CD8-positive, alpha-beta memory T cell (primary cell): ENCODE measurements around the gene ITGA3. TPM values are rescaled to one million over a fixed set of nuclear protein-coding genes. Genes with fewer than 3 reads are reported as not detected.
A peak's percentile ranks its signal among the peaks of the same experiment; 100 is the strongest.

Experiments used
- CTCF ChIA-PET: fragments of 350-600 bp; sonication (Branson Sonifier 250); formaldehyde crosslinking; loops from one replicate; lab custom pipeline; 2021; ENCODE audit warnings: antibody characterized with exemption; lab: Charles Lee
- POLR2A ChIA-PET: fragments of 350-600 bp; sonication (Branson Sonifier 250); formaldehyde crosslinking; loops from one replicate; lab custom pipeline; 2021; ENCODE audit warnings: antibody characterized with exemption; lab: Charles Lee
- DNase-seq, 5 donors: peaks; one replicate each; pipeline versions ENCODE4 v3.0.0 to v3.0.0-alpha.2; 2020 to 2022; ENCODE audit warnings: mixed read lengths in 1 of 5
- H3K27ac ChIP-seq: one replicate; pipeline ENCODE4 v1.7.0; 2013; ENCODE audit warnings: low read depth, mild to moderate bottlenecking, low read length, moderate library complexity
- H3K27me3 ChIP-seq: 2 replicates; pipeline ENCODE4 v1.7.0; 2013; ENCODE audit warnings: low read length, mild to moderate bottlenecking; ENCODE audit not compliant: insufficient read depth, poor library complexity, severe bottlenecking
- H3K36me3 ChIP-seq: 2 replicates; pipeline ENCODE4 v1.7.0; 2013; ENCODE audit warnings: mild to moderate bottlenecking, low read length, moderate library complexity; ENCODE audit not compliant: insufficient read depth
- H3K4me1 ChIP-seq: 2 replicates; pipeline ENCODE4 v1.7.0; 2013; ENCODE audit warnings: mild to moderate bottlenecking, low read length, moderate library complexity; ENCODE audit not compliant: insufficient read depth
- H3K4me3 ChIP-seq: 2 replicates; pipeline ENCODE4 v1.7.0; 2013; ENCODE audit warnings: mild to moderate bottlenecking, low read length
- H3K9me3 ChIP-seq: 2 replicates; pipeline ENCODE4 v1.7.0; 2013; ENCODE audit warnings: mild to moderate bottlenecking, low read length
- H3K27ac Mint-ChIP-seq, 8 donors: one replicate each; pipeline ENCODE4 v1.8.0; 2020 to 2021; ENCODE audit warnings: mixed read lengths in 8 of 8, mild to moderate bottlenecking in 6 of 8, inconsistent platforms in 3 of 8, moderate library complexity in 3 of 8
- H3K27me3 Mint-ChIP-seq, 2 donors: one replicate each; pipeline ENCODE4 v1.8.0; 2020 to 2021; ENCODE audit warnings: mixed read lengths in 2 of 2, mild to moderate bottlenecking in 1 of 2, moderate library complexity in 1 of 2
- H3K36me3 Mint-ChIP-seq, 3 donors: one replicate each; pipeline ENCODE4 v1.8.0; 2020 to 2021; ENCODE audit warnings: mixed read lengths in 3 of 3, inconsistent platforms in 1 of 3, mild to moderate bottlenecking in 1 of 3
- H3K4me1 Mint-ChIP-seq, 3 donors: one replicate each; pipeline ENCODE4 v1.8.0; 2020 to 2021; ENCODE audit warnings: mixed read lengths in 3 of 3, inconsistent platforms in 1 of 3, mild to moderate bottlenecking in 1 of 3
- H3K4me3 Mint-ChIP-seq, 7 donors: one replicate each; pipeline ENCODE4 v1.8.0; 2020 to 2021; ENCODE audit warnings: mixed read lengths in 7 of 7, mild to moderate bottlenecking in 6 of 7, moderate library complexity in 4 of 7, inconsistent platforms in 2 of 7
- H3K9me3 Mint-ChIP-seq, 5 donors: one replicate each; pipeline ENCODE4 v1.8.0; 2020 to 2022; ENCODE audit warnings: mixed read lengths in 5 of 5, mild to moderate bottlenecking in 3 of 5, moderate library complexity in 2 of 5, inconsistent platforms in 1 of 5
- polyA plus RNA-seq: library from polyadenylated mRNA; unstranded; fragments of 300-500 nt; fragmentation: Illumina TruSeq; gene quantifications from one replicate; pipeline ENCODE4 v1.2.3, GENCODE V29; 2021
- total RNA-seq, 2 experiments: library from RNA; stranded (reverse); gene quantifications; one replicate each; pipeline ENCODE4 v1.2.3, GENCODE V29; 2021

ITGA3 gene
- total and polyA plus RNA-seq, 3 experiments from 2014 or later, result 2.7 to 12.5 (median 11.8) TPM

- Histone ChIP-seq H3K36me3 (no peaks in the 10 kb centered on the region), H3K9me3 (no peaks in the 10 kb centered on the region), H3K4me3 (no peak overlapping the region), H3K4me1 (no peaks in the 10 kb centered on the region), H3K27ac (no peak overlapping the region), H3K27me3 (no peaks in the 10 kb centered on the region)
- ChIA-PET CTCF (no interaction called here), POLR2A (no interaction called here)
- Mint-ChIP-seq H3K9me3 (no peaks in the 10 kb centered on the region), H3K4me3 (no peak overlapping the region), H3K36me3 (peaks cover 3 to 27% (median 10%) of the 10 kb centered on the region in 3 donors), H3K27me3 (no peaks in the 10 kb centered on the region), H3K4me1 (no peaks in the 10 kb centered on the region), H3K27ac (no peak overlapping the region)
- no peak for DNase-seq
Observed at GRCh38 chr17:50070908-50071680, 15.2 kb downstream of the ITGA3 start.

GRCh38 chr17:50071692-50072091, 15.8 kb downstream of the ITGA3 start:
- H3K36me3 Mint-ChIP-seq, result peaks cover 3 to 27% (median 10%) of the 10 kb centered on the region in 3 donors
- no peaks in the 10 kb centered on the region for H3K9me3 Mint-ChIP-seq
- Histone ChIP-seq H3K27ac (no peak overlapping the region), H3K27me3 (no peaks in the 10 kb centered on the region), H3K4me3 (no peak overlapping the region), H3K9me3 (no peaks in the 10 kb centered on the region), H3K4me1 (no peaks in the 10 kb centered on the region), H3K36me3 (no peaks in the 10 kb centered on the region)
- H3K27me3 Mint-ChIP-seq, result no peaks in the 10 kb centered on the region
- no peaks in the 10 kb centered on the region for H3K4me1 Mint-ChIP-seq
- no peak overlapping the region for H3K27ac Mint-ChIP-seq
- ChIA-PET CTCF (no interaction called here), POLR2A (no interaction called here)
- no peak overlapping the region for H3K4me3 Mint-ChIP-seq
- DNase-seq, result no peak

DNA sequence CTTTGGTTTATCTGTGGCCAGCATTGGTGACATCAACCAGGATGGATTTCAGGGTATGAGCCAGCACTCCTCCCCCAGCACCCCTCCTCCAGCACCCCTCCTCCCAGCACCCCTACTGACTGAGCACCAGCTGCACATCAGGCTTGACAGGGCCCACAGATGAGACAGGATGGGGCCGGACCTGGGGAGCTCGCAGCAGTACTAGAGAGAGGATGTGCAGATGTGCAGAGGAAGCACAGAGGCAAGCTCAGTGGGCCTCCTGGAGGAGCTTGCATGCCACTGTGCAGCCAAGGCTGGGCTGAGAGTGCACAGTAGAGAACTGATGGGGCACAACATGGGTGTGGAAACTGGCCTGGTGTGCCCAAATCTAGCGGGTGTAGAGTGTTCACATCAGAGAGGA, 16.2 kb downstream of the ITGA3 start:
- H3K27me3 Mint-ChIP-seq, result no peaks in the 10 kb centered on the region

GRCh38 chr17:50072925-50073324, 17.0 kb downstream of the ITGA3 start:
- Histone ChIP-seq H3K36me3 (no peaks in the 10 kb centered on the region), H3K9me3 (no peaks in the 10 kb centered on the region), H3K27me3 (no peaks in the 10 kb centered on the region), H3K4me3 (no peak overlapping the region), H3K4me1 (no peaks in the 10 kb centered on the region), H3K27ac (no peak overlapping the region)
- Mint-ChIP-seq H3K36me3 (peaks cover 3 to 35% (median 10%) of the 10 kb centered on the region in 3 donors), H3K27me3 (no peaks in the 10 kb centered on the region), H3K27ac (peak overlapping the region in 1 of 8 donors; percentile 13), H3K9me3 (no peaks in the 10 kb centered on the region), H3K4me3 (no peak overlapping the region), H3K4me1 (no peaks in the 10 kb centered on the region)
- ChIA-PET CTCF (interaction anchor here (1.5 to 1.8 kb wide), 2 partner anchors 21 to 75 kb away, joined by 4 to 6 read pairs; no protein-coding TSS in a partner anchor), POLR2A (no interaction called here)
- no peak for DNase-seq

More for the DNA sequence above, 16.2 kb downstream of the ITGA3 start:
- CTCF ChIA-PET, result interaction anchor here (1.5 to 1.8 kb wide), 2 partner anchors 22 to 74 kb away, joined by 4 to 6 read pairs; no protein-coding TSS in a partner anchor
- Histone ChIP-seq H3K9me3 (no peaks in the 10 kb centered on the region), H3K36me3 (no peaks in the 10 kb centered on the region), H3K4me3 (no peak overlapping the region), H3K4me1 (no peaks in the 10 kb centered on the region), H3K27ac (no peak overlapping the region), H3K27me3 (no peaks in the 10 kb centered on the region)
- Mint-ChIP-seq H3K4me3 (no peak overlapping the region), H3K36me3 (peaks cover 3 to 28% (median 10%) of the 10 kb centered on the region in 3 donors), H3K9me3 (no peaks in the 10 kb centered on the region), H3K27ac (no peak overlapping the region), H3K4me1 (no peaks in the 10 kb centered on the region)
- no peak for DNase-seq
- POLR2A ChIA-PET, result no interaction called here

GRCh38 chr17:50074227-50074626, 18.3 kb downstream of the ITGA3 start:
- H3K4me3 Mint-ChIP-seq, result no peak overlapping the region
- H3K27ac Mint-ChIP-seq, result peak overlapping the region in 1 of 8 donors; percentile 2
- DNase-seq, result no peak
- H3K36me3 Mint-ChIP-seq, result peaks cover 3 to 36% (median 10%) of the 10 kb centered on the region in 3 donors
- Histone ChIP-seq H3K36me3 (no peaks in the 10 kb centered on the region), H3K4me1 (no peaks in the 10 kb centered on the region), H3K9me3 (no peaks in the 10 kb centered on the region), H3K27me3 (no peaks in the 10 kb centered on the region), H3K4me3 (no peak overlapping the region), H3K27ac (no peak overlapping the region)
- ChIA-PET CTCF (interaction anchor here (1.0 kb wide), 1 partner anchor 13 kb away, joined by 8 read pairs; no protein-coding TSS in a partner anchor), POLR2A (no interaction called here)
- no peaks in the 10 kb centered on the region for H3K27me3 Mint-ChIP-seq
- H3K9me3 Mint-ChIP-seq, result no peaks in the 10 kb centered on the region
- H3K4me1 Mint-ChIP-seq, result no peaks in the 10 kb centered on the region

DNA sequence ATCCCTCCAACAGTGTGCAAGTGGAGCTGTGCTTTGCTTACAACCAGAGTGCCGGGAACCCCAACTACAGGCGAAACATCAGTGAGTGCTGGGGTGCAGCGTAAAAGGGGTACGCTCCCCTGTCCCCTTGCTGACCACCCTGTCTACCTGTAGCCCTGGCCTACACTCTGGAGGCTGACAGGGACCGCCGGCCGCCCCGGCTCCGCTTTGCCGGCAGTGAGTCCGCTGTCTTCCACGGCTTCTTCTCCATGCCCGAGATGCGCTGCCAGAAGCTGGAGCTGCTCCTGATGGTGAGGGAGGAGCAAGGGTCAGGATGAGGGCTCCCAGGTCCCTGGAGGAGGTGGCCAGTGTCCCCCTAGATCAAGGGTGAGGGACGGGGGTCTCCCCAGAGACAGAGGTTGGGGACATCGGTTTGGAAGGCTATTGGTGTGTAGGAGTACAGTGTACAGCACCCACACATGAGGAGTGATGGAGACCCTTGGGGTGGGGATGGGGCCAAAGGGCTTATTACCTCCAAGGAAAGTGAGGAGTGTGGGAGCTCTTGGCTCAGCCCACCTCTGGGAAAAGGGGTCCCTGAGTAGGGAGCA, 19.6 kb downstream of the ITGA3 start:
- no peak for DNase-seq
- POLR2A ChIA-PET, result no interaction called here
- H3K4me3 Mint-ChIP-seq, result no peak overlapping the region

DNA sequence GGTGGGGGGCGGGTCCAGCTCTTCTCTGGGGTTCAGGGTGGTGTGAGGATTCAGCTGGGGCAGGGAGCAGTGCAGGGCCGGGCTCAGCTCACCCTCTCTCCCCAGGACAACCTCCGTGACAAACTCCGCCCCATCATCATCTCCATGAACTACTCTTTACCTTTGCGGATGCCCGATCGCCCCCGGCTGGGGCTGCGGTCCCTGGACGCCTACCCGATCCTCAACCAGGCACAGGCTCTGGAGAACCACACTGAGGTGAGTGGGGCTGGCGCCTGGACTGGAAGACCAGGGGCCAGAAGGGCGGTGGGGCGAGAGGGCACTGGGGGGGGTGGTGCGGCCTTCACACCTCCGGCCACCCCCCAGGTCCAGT, 20.3 kb downstream of the ITGA3 start:
- Histone ChIP-seq H3K27me3 (no peaks in the 10 kb centered on the region), H3K36me3 (no peaks in the 10 kb centered on the region), H3K4me1 (no peaks in the 10 kb centered on the region), H3K27ac (no peak overlapping the region), H3K4me3 (no peak overlapping the region), H3K9me3 (no peaks in the 10 kb centered on the region)
- Mint-ChIP-seq H3K4me1 (no peaks in the 10 kb centered on the region), H3K4me3 (no peak overlapping the region), H3K27me3 (peaks cover 0 to 4% of the 10 kb centered on the region in 2 donors), H3K9me3 (no peaks in the 10 kb centered on the region), H3K27ac (no peak overlapping the region), H3K36me3 (peaks cover 3 to 37% (median 9%) of the 10 kb centered on the region in 3 donors)
- ChIA-PET POLR2A (no interaction called here), CTCF (interaction anchor here (1.2 kb wide), 1 partner anchor 11 kb away, joined by 4 read pairs; no protein-coding TSS in a partner anchor)
- no peak for DNase-seq

More for the DNA sequence above, 19.6 kb downstream of the ITGA3 start:
- H3K9me3 Mint-ChIP-seq, result no peaks in the 10 kb centered on the region
- H3K4me1 ChIP-seq, result no peaks in the 10 kb centered on the region
- H3K36me3 Mint-ChIP-seq, result peaks cover 3 to 37% (median 10%) of the 10 kb centered on the region in 3 donors
- H3K27ac ChIP-seq, result no peak overlapping the region
- no peak overlapping the region for H3K4me3 ChIP-seq
- H3K36me3 ChIP-seq, result no peaks in the 10 kb centered on the region
- H3K9me3 ChIP-seq, result no peaks in the 10 kb centered on the region
- no peaks in the 10 kb centered on the region for H3K27me3 ChIP-seq
- CTCF ChIA-PET, result interaction anchor here (1.2 kb wide), 1 partner anchor 12 kb away, joined by 4 read pairs; no protein-coding TSS in a partner anchor
- H3K27ac Mint-ChIP-seq, result no peak overlapping the region
- H3K27me3 Mint-ChIP-seq, result peaks cover 0 to 2% of the 10 kb centered on the region in 2 donors
- no peaks in the 10 kb centered on the region for H3K4me1 Mint-ChIP-seq
